Cardiac fibroblast (primary cell): ENCODE results near the gene RAB13.

Source experiments
- DNase-seq, 2 donors: peaks; one replicate each; pipeline versions ENCODE4 v3.0.0 to v3.0.0-alpha.2; 2010; ENCODE audit warnings: low read depth in 2 of 2
- H3K4me3 ChIP-seq, 2 donors: replicated peaks in 1 of 2; 1 replicate in 1 of 2; 2 replicates in 1 of 2; pipeline ENCODE4 v1.5.1; 2011; ENCODE audit warnings: low read depth in 2 of 2, low read length in 2 of 2, mild to moderate bottlenecking in 2 of 2, moderate library complexity in 1 of 2
- CTCF ChIP-seq: IDR thresholded peaks from one replicate; pipeline ENCODE4 v1.5.1; 2011; ENCODE audit warnings: low read depth, mild to moderate bottlenecking, low read length, inconsistent platforms

Gene RAB13

GRCh38 chr1:153962088-153963029 lies 23.8 kb downstream of the RAB13 start:
- DNase-seq: peak; percentile 58 to 75
- no peak for TF ChIP-seq CTCF

GRCh38 chr1:153961421-153961820 lies 24.7 kb downstream of the RAB13 start:
- DNase-seq: no peak
- TF ChIP-seq CTCF: no peak
- peak overlapping the region in 1 of 2 donors; percentile 83 for H3K4me3 ChIP-seq

More at GRCh38 chr1:153962088-153963029, 23.8 kb downstream of the RAB13 start:
- peak overlapping the region; percentile 81 to 83 for H3K4me3 ChIP-seq

GRCh38 chr1:153960206-153960605 lies 25.9 kb downstream of the RAB13 start:
- H3K4me3 ChIP-seq: no peak overlapping the region
- DNase-seq: no peak
- no peak for TF ChIP-seq CTCF

GRCh38 chr1:153959454-153959853 lies 26.7 kb downstream of the RAB13 start:
- H3K4me3 ChIP-seq: no peak overlapping the region
- TF ChIP-seq CTCF: no peak
- no peak for DNase-seq

DNA sequence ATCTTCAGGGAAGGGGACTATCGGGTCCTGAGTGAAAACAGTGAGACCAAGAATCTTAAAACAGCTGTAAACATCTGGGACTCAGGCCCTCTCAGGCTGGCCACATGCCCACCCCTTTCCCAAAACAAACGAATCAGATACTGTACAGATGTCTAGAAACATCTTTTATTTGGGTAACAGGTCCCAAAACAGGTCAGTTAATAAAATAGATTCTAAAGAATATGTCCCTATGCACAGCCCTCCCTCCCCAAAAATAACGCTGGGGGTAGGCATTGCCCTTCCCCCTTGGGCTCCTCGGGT lies 27.2 kb downstream of the RAB13 start:
- DNase-seq: no peak
- no peak for TF ChIP-seq CTCF
- no peak overlapping the region for H3K4me3 ChIP-seq

DNA sequence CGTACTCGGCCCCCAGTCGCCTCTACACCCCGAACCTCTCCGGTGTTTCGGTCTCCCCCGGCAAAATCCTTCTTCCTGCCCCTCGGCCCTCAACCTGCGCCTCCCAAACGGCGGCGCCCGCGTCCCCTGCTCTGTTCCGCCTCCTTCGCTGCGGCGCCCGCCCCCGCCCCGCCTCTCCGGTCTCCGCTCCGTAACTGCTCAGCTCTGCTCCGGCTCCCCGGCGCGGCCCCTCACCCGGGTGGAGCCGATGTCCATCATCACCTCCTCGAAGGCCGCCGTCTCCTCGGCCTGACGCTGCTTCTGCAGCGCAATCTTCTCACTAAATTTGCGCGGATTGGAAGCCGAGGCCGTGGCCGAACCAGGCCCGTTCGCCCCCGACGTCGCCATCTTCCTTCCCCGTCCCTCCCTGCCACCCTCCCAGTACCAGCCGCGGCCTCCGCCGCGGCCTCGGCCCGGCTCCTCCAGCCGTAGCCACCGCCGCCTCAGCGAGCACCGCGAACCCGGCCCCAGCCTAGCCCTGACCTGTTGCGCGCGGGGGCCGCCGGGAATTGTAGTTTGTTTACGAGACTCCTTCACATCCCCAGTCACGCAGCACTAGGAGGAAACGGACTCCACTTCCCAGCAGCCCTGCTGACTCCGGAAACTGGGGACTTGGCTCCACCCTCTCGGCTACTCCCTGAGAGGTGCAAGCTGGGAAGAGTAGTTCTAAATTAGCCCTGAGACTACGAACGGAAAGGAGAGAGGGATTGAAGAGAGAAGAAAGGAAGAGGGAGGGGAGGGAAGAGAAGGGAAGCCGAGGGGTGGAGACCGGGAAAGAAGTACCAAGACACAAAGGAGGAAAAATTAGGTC lies 27.8 kb downstream of the RAB13 start, which contains the start of gene CRTC2:
Gene CRTC2, minus strand, starts transcription at position 502 of the 850 bp plus-strand sequence. Its CDS starts 115 bp downstream, at position 387.
- H3K4me3 ChIP-seq: peak within 1 kb of the TSS; percentile 92 to 97
- DNase-seq: peak; percentile 99
- no peak for TF ChIP-seq CTCF
